HS-5 (cell line): ENCODE results near the gene IL5RA.

Experiments used
- DNase-seq: peaks from one replicate; pipeline ENCODE4 v3.0.0-alpha.2; 2012; ENCODE audit warnings: low read depth

IL5RA gene

GRCh38 chr3:3107181-3107580 lies 3.0 kb downstream of the IL5RA start:
- no peak for DNase-seq

GRCh38 chr3:3105815-3106214 lies 4.4 kb downstream of the IL5RA start:
- no peak for DNase-seq

- no peak for DNase-seq
Measured at GRCh38 chr3:3105246-3105645, 4.9 kb downstream of the IL5RA start.

GRCh38 chr3:3102751-3103150 lies 7.4 kb downstream of the IL5RA start:
- DNase-seq, result no peak

- no peak for DNase-seq
Measured at GRCh38 chr3:3101660-3102458, 8.3 kb downstream of the IL5RA start.

GRCh38 chr3:3097958-3098357 lies 12.2 kb downstream of the IL5RA start:
- DNase-seq, result no peak

GRCh38 chr3:3089017-3089416 lies 21.2 kb downstream of the IL5RA start:
- DNase-seq, result no peak

GRCh38 chr3:3087716-3088465 lies 22.3 kb downstream of the IL5RA start:
- DNase-seq, result no peak

GRCh38 chr3:3087279-3087678 lies 22.9 kb downstream of the IL5RA start:
- DNase-seq, result no peak

GRCh38 chr3:3086239-3086638 lies 23.9 kb downstream of the IL5RA start:
- DNase-seq, result no peak

GRCh38 chr3:3085782-3086181 lies 24.4 kb downstream of the IL5RA start:
- no peak for DNase-seq

GRCh38 chr3:3084890-3085289 lies 25.3 kb downstream of the IL5RA start:
- no peak for DNase-seq

GRCh38 chr3:3082234-3082924 lies 27.8 kb downstream of the IL5RA start:
- DNase-seq, result no peak

GRCh38 chr3:3081381-3082233 lies 28.6 kb downstream of the IL5RA start:
- DNase-seq, result no peak

- DNase-seq, result no peak
Measured at GRCh38 chr3:3080309-3080708, 29.9 kb downstream of the IL5RA start.

GRCh38 chr3:3074551-3075257 lies 35.5 kb downstream of the IL5RA start:
- no peak for DNase-seq

- no peak for DNase-seq
Measured at GRCh38 chr3:3071136-3071535, 39.0 kb downstream of the IL5RA start.

GRCh38 chr3:3069723-3070122 lies 40.5 kb downstream of the IL5RA start:
- no peak for DNase-seq

- DNase-seq, result no peak
Measured at GRCh38 chr3:3068358-3068881, 41.8 kb downstream of the IL5RA start.

GRCh38 chr3:3066910-3067309 lies 43.3 kb downstream of the IL5RA start:
- no peak for DNase-seq

GRCh38 chr3:3066378-3066777 lies 43.8 kb downstream of the IL5RA start:
- DNase-seq, result no peak
